Mucosa of descending colon (tissue), 3 donors: ENCODE data around the gene MAGEB17. TPM values are rescaled to one million over a fixed set of nuclear protein-coding genes. Genes with fewer than 3 reads are reported as not detected.

Experiments
- ATAC-seq: fragments of 200-7000 bp; cut with Tn5 transposase; one replicate; pipeline ENCODE4 v1.9.1; 2020; ENCODE audit warnings: mild to moderate bottlenecking, moderate library complexity
- DNase-seq, 3 donors: peaks; one replicate each; pipeline ENCODE4 v3.0.0-alpha.2; 2020
- H3K36me3 ChIP-seq: fragments of 200-600 bp; one replicate; pipeline ENCODE4 v1.8.0; 2021; ENCODE audit warnings: low read depth, mild to moderate bottlenecking
- H3K4me1 ChIP-seq: fragments of 200-600 bp; one replicate; pipeline ENCODE4 v1.8.0; 2021; ENCODE audit warnings: low read depth, mild to moderate bottlenecking
- H3K4me3 ChIP-seq: fragments of 200-600 bp; one replicate; pipeline ENCODE4 v1.8.0; 2021; ENCODE audit warnings: mild to moderate bottlenecking
- H3K9me3 ChIP-seq: fragments of 200-600 bp; one replicate; pipeline ENCODE4 v1.8.0; 2021; ENCODE audit warnings: mild to moderate bottlenecking
- CTCF ChIP-seq: fragments of 200-600 bp; IDR thresholded peaks from one replicate; pipeline ENCODE4 v1.8.0; 2022; ENCODE audit warnings: antibody characterized with exemption, mild to moderate bottlenecking
- intact Hi-C, 2 donors: fragments of 100-400 bp; cut with DNase I in 1 of 2; cut with micrococcal nuclease in 1 of 2; formaldehyde crosslinking; loops; one replicate each; pipeline versions ENCODE4 v1.11.0 to v1.11.1; 2022; cut with DNase I, micrococcal nuclease
- total RNA-seq, 3 donors: library from RNA; stranded (reverse); fragmentation: NEBNext Ultra II Directional in 2 of 3; extraction: Animal tissue kit (Norgen Biotek cat#: 25700) in 2 of 3; gene quantifications; one replicate each; pipeline versions ENCODE4 v1.2.1 to v1.2.4, GENCODE V29; 2021 to 2023
- donor health status: DM: no; HTN: no; CAD: no; lungs with moderate emphysema.
- donor health status: DM: no; HTN: no; CAD: no.
- donor health status: DM: no; HTN: yes; CAD: no.

Gene MAGEB17
- total RNA-seq, 3 donors from 2014 or later, result 0.22 TPM; not detected in 2

- no peak overlapping the region for H3K4me3 ChIP-seq
- DNase-seq, result no peak
- H3K9me3 ChIP-seq, result no peaks in the 10 kb centered on the region
- no peaks in the 10 kb centered on the region for H3K4me1 ChIP-seq
- no peaks in the 10 kb centered on the region for H3K36me3 ChIP-seq
- ATAC-seq, result no peak
- no peak for TF ChIP-seq CTCF
- intact Hi-C loops, result no loop called here
Observed at GRCh38 chrX:16187024-16187760, 19.9 kb downstream of the MAGEB17 start.

GRCh38 chrX:16188687-16189086, 21.4 kb downstream of the MAGEB17 start:
- no peaks in the 10 kb centered on the region for H3K9me3 ChIP-seq
- TF ChIP-seq CTCF, result no peak
- DNase-seq (no peak), ATAC-seq (no peak)
- intact Hi-C loops, result no loop called here
- H3K4me3 ChIP-seq, result no peak overlapping the region
- H3K36me3 ChIP-seq, result no peaks in the 10 kb centered on the region
- no peaks in the 10 kb centered on the region for H3K4me1 ChIP-seq

DNA sequence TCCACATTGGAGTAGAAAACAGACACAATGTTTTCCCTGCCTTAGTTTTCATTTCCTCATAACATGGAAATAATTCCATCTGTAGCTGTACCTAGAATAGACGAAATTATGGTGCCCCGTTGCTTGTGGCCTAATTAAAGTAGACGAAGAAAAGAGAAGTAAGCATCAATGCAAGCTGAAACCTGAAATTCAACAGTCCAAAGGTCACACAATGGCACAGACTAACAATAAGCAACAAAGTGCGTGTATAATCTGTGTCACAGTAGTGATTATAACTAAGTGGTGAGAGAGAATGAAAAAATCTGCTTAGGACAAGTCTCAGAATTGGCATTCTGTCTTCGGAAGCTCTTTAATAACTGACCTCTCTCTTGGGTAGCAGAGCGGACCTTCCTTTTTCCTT, 24.3 kb downstream of the MAGEB17 start:
- Histone ChIP-seq H3K4me1 (no peaks in the 10 kb centered on the region), H3K4me3 (no peak overlapping the region), H3K36me3 (no peaks in the 10 kb centered on the region), H3K9me3 (no peaks in the 10 kb centered on the region)
- peak; percentile 61 for ATAC-seq
- TF ChIP-seq CTCF, result no peak
- peak in 1 of 3 donors; percentile 39 for DNase-seq
- intact Hi-C loops, result no loop called here

- TF ChIP-seq CTCF, result no peak
- Histone ChIP-seq H3K4me3 (no peak overlapping the region), H3K4me1 (no peaks in the 10 kb centered on the region), H3K36me3 (no peaks in the 10 kb centered on the region), H3K9me3 (no peaks in the 10 kb centered on the region)
- intact Hi-C loops, result no loop called here
- no peak for ATAC-seq
- no peak for DNase-seq
Observed at GRCh38 chrX:16196829-16197228, 29.5 kb downstream of the MAGEB17 start.

DNA sequence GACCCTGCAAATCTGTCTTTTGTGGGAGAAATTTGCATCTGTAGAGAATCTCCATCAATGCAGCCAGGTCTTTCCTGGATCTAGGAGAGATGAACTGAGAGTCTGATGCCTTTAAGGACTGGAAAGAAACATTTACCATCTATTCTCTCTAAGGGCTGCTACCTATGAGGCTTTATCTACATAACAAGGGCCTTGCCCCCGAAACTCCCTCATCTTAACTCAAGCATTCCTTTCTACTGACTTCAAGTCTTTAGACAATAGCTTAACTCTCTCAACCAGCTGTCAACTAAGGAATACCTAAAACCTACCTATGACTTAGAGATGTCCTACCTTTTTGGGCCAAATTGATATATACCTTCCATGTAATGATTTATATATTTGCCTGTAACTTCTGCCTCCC, 32.1 kb downstream of the MAGEB17 start:
- Histone ChIP-seq H3K36me3 (no peaks in the 10 kb centered on the region), H3K4me1 (no peaks in the 10 kb centered on the region), H3K9me3 (no peaks in the 10 kb centered on the region), H3K4me3 (no peak overlapping the region)
- TF ChIP-seq CTCF, result no peak
- intact Hi-C loops, result no loop called here
- ATAC-seq (no peak), DNase-seq (no peak)
